ENCODE measurements around the gene NUDT8.

NUDT8 gene

GRCh38 chr11:67641338-67642172, 11.8 kb upstream of the NUDT8 start:
- no peak for FAIRE-seq

DNA sequence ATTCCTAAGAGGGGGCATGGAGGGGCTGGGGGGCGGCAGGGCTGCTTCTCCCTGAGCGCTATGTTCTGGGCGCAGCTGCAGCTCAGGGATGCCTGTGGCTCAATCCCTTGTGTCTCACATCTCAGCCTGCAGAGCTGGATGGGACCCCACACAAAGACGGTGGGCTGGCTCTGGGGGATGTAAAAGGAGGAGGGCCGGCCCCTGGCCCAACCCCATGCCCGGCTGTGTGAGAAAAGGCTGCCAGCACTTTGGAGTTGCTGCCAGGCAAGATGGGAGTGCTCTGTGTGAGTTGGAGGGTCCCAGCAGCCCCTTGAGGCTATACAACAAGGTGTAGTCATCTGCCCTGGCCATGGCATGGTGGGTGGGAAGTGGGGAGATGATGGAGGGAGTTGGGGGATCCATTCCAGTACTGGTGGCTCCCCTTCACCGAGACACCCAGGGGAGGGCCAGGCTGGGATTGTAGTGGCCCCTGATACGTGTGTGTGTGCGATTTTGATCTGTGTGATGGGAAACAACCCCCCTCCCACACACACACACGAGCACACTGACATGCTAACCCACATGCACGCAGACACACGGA, 11.1 kb upstream of the NUDT8 start:
- no peak for FAIRE-seq

DNA sequence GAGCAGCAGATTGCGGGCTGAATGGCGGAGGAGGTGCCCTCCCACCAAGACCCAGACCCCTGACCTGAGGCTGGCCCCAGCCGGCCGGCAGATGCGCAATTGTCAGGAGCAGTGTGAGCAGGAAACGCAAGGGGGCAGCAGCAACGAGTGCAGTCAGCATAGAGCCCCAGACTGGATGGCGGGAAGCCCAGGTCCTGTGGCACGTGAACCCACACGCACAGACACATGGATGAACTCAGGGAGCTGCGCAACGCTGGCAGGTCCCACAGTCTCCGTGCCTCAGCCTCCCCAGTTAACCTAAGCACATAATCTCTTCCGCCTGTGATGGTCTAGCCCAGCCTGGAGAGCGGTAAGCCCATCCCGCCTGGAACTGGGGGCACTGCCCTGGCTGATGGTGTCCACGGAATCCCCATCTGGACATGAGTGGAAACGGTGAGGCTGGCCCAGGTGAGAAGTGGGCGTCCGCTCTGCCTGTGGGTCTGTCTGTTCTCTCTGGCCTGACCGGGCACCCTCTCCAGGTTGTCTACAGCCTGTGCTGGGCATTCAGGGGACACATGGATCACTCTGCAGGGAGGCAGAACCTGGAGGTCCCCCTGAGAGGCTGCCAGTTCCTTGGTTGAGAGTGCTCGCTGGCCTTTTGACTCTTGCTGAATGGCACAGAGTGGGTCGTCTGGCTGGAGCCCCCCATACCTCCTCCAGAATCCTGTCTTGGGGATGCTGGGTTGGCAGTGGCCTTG, 10.5 kb upstream of the NUDT8 start:
- no peak for FAIRE-seq

DNA sequence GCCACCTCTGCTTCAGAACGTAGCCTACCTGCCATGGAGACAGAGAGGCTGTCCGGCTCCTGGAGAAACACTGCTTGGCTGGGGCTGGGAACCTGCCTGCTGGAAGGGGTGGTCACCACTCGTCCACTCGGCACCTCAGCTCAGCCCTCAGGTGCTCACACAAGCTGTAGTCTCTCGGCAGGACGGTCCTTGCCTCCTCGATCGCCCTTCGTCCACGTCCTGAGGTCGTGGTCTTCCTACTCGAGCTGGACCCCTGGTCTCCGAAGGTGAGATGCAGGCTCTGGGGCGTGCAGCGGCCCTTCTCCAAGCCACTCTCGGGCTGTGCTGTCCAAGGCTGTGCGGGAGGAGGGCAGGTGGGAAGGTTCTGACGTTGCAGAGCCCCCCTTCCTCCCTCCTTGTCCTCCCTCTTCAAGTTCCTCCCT, 9.7 kb upstream of the NUDT8 start, which contains the start of gene TBX10:
Gene TBX10, minus strand, starts transcription at position 326 of the 422 bp plus-strand sequence. Its CDS starts 291 bp downstream, at position 35.
- FAIRE-seq, result no peak

DNA sequence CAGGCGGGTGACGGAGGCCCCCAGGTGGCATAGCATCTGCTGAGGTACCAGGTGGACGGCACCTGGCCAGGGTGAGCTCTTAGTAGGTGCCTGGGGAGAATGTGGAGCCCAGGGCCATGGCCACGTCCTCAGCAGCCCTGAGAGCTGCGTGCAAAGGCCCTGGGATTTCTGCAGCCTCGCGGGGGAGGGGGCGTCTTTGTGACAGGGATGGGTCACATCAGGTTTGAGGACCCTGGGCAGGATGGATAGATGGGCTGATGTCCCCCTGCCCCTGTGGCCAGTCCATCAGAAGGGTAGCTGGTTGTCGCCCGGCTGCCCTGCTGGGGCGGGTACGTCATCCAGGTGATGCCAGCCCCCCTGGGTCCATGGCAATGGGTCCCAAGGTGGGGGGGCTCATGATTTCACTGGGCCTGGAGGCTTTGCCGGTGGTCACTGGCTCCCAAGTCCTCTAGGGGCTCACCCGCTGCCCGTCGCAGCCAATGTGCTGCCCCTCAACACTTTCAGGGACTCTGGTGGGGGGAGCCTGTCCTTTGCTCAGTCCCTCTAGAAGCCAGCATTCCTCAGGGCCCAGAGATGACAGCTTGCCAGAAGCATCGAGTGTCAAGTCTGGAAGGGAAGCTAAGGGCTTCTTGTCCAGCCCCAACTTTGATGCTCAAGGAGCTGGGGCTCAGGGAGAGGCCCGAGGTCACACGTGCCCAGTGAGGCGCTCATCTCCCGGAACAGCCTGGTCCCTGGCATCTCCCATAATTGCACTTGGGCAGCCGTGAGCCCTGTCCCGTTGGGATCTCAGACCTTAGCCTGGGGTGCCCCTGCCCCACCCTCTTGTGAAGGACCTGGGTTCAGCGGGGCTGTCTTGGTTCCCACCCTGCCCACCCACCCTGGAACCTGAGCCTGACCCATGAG, 9.0 kb upstream of the NUDT8 start:
- FAIRE-seq, result no peak

DNA sequence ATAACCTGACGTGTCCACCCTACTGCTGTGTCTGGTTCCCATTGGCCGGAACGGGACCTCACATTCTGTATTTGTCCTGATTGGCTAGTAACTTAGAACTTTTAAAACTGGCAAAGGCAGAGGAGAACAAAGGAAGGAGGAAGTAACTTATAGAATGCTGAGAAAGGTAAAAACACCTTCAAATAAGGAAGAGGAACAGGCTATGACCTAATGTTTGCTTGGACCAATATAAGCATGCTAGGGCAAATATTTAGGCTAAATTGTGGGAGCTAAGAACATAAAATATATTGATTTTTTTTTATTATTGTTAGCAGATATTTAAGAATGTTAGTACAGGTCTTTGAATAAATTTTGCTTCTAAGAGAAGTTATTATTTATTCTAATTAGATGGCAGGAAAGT, 7.7 kb upstream of the NUDT8 start:
- FAIRE-seq, result peak; percentile 14

GRCh38 chr11:67636962-67637361, 7.2 kb upstream of the NUDT8 start:
- no peak for FAIRE-seq

DNA sequence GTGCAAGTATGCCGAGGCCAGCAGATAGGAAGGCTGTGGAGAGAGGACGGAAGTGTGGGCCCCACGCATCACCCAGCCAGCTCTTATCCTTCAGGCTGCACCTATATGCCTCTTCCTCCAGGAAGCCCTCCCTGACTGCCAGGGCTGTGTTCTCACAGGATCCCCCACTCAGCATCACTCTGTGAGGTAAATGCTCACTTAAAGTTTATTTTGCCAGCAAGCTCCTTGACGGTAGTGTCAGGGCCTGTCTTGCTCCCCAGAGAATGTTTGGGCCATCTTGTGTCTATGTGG, 5.4 kb upstream of the NUDT8 start:
- no peak for FAIRE-seq

GRCh38 chr11:67634366-67635230, 4.9 kb upstream of the NUDT8 start:
- no peak for FAIRE-seq

DNA sequence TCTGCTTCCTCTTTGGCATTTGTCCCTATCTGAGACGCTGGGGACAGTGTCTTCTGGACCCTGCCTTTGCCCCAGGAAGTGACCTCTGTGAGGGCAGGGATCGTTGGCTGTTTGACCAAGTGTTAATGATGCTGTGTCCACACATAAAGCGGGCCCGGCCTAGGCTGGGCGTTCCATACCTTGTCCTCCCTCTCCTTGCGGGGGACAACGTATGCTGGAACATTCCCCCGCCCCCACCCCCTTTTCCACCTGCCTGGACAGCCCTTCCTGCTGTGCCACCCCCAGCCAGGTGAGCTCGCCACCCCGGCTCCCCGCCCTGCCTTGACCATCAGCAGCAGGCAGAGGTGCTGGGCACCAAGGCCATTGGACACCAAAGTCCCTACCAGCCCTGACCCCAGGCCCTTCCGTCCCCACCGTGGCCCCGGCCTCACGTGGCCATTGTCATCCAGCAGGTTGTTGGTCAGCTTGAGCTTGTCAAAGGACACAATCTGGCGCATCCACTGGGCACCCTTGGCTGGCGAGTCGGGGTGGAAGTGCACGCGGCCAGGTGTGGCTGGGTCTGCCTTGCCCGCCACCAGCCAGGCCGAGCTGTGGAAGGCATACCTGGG, 4.1 kb upstream of the NUDT8 start:
- no peak for FAIRE-seq

GRCh38 chr11:67632982-67633755, 3.4 kb upstream of the NUDT8 start:
- FAIRE-seq, result no peak

DNA sequence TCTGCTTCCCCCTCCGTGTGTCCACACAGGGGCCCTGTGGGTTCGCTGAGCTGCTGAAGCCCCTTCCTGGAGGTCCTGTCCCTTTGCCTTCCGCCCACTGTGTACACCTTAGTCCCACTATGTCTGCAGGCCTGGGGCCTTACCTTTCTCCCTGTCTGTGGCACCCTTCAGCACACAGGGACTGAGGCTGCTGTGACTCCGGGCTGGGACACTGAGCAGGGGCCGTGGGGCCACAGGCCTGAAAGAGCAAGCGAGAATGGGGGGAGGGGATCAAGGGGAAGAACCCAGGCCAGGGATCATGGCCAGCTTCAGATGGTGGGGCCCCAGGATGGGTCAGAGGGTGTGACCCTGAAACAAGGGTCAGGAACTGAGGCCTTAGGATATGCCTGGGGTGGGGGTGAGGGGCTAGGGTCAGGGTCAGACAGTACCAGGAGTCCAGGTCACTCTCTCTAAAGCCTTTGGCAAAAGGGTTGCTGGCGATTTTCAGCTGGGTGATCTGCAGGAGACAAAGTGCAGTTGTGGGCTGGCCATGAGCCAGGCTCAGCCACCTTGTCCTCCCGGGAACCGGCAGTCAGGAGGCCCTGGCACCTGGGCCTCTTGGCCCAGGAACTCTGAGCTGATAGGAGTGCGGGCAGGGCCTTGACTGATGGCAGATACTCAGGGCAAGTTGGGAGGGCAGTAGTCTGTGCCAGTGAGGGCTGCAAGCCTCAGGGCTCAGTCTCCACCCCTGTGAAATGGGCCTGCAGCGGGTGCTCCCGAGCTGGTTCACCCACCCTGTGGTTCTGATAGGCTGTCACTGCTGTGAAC, 2.6 kb upstream of the NUDT8 start:
- no peak for FAIRE-seq

- FAIRE-seq, result no peak
Measured at GRCh38 chr11:67631853-67632174, 2.1 kb upstream of the NUDT8 start.

DNA sequence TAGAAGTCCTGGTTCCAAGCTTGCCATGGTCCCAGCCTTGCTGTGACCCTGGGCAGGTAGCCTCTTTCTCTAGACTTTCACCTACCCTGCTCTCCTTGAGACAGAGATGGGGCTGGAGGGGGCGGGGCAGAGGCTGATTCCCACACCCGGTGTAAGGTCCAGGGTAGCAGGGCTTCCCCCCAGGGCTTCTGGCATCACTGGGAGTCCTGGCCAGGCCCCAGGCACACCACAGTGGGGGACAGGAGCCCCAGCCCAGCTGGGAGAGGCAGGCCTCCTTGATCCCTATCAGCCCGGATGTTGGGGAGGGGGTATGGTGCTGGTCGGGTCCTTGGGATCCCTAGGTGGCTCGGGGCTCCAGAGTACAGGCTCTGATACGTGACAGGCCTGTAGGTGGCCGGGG, 1.7 kb upstream of the NUDT8 start:
- no peak for FAIRE-seq

- no peak for FAIRE-seq
Measured at GRCh38 chr11:67630943-67631331, 1.2 kb upstream of the NUDT8 start.

DNA sequence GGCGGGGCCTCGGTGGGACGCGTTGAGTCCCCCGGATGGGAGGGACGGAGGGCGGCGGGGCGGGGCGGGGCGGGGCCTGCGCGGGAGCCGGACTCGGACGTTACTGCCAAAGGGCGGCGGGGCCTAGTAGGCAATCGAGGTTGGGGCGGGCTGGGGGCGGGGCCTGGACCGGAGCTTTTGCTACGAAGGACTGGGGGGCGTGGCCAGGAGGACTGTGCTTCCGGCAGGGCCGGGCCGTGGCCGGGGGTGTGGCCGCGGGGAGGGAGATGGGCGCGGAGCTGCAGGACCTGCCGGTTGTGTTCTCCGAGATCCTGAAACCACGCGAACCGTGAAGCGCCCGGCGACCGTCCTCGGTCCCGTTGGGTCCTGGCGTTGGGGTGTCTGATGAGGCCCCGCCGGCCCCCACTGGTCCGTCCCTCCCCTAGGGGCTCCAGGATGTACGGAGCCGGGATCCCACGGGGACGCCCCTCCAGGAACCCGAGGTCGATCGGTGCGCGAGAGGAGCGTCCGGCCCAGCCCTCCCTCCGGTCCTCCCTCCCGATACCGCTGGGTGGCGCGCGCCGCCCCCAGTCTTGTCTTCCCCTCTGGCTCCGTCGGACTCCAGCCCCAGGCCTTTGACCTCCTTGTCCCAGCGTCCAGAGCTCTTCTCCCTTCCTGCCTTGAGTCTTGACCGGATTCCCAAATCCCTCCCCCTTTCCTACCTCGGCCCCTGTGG, 648 bp upstream of the NUDT8 start:
- no peak for FAIRE-seq

DNA sequence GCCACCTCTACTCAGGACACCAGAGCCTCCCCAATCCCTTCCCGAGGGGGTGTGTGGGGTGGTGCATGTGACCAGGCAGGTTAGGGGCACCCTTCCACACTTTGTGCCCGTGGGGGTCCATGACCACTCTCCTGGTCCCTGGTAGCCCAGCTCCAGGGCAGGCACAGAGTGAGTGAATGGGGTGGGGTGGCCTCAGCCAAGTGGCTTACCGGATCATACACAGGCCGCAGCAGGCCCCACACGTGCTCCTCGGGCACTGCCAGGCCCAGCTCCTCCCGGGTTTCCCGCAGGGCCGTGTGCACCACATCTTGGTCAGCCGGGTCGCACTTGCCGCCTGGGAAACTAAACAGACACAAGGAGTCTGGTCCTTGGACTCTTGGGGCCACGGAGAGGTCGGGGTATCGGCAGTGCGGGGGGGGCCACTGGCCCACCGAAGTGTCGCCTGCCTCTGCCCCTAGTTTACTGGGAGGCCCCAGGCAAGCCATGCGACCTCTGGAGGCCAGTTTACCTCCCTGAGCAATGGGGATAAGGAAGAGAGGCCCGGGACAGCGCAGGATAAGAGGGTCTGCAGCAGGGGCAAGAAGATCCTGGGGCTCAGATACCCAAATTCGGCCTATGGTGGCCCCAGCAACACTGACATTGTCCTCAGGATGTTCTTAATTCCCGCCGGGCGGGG, 889 bp downstream of the NUDT8 start:
- no peak for FAIRE-seq

GRCh38 chr11:67627812-67628624, 1.7 kb downstream of the NUDT8 start:
- no peak for FAIRE-seq

Measured in A204.1 (cell line).